Neural cell (in vitro differentiated cells): Measurements from ENCODE around the gene YIF1B. TPM values are rescaled to one million over a fixed set of nuclear protein-coding genes. Genes with fewer than 3 reads are reported as not detected.

ENCODE experiments used
- H2AFZ ChIP-seq: fragments of 200-600, 300-800 bp; sonication (generic), shearing (Covaris generic); 2 replicates; pipeline ENCODE4 v1.6.0; 2014; ENCODE audit warnings: low read depth, mild to moderate bottlenecking, antibody characterized with exemption, low read length, moderate library complexity
- H3F3A ChIP-seq: fragments of 200-600 bp; shearing (Covaris generic); 2 replicates; pipeline ENCODE4 v1.6.1; 2016; ENCODE audit warnings: mild to moderate bottlenecking, moderate library complexity, mixed read lengths, antibody characterized with exemption, low read length; ENCODE audit not compliant: insufficient read depth, poor library complexity, severe bottlenecking
- H3K27ac ChIP-seq: fragments of 200-600, 300-800 bp; sonication (generic), shearing (Covaris generic); 2 replicates; pipeline ENCODE4 v1.5.1; 2014; ENCODE audit warnings: mild to moderate bottlenecking, low read length, moderate library complexity
- H3K27me3 ChIP-seq: fragments of 300-800, 200-600 bp; sonication (generic), shearing (Covaris generic); 2 replicates; pipeline ENCODE4 v1.6.0; 2014; ENCODE audit warnings: mild to moderate bottlenecking, low read depth, low read length, moderate library complexity; ENCODE audit not compliant: insufficient read depth
- H3K36me3 ChIP-seq: fragments of 300-800, 200-600 bp; sonication (generic), shearing (Covaris generic); 2 replicates; pipeline ENCODE4 v1.5.1; 2014; ENCODE audit warnings: mild to moderate bottlenecking, antibody characterized with exemption, low read length, moderate library complexity; ENCODE audit not compliant: insufficient read depth
- H3K4me2 ChIP-seq: fragments of 300-800, 200-600 bp; sonication (generic), shearing (Covaris generic); 2 replicates; pipeline ENCODE4 v1.6.0; 2014; ENCODE audit warnings: mild to moderate bottlenecking, low read length
- H3K4me3 ChIP-seq: fragments of 300-800, 200-600 bp; sonication (generic), shearing (Covaris generic); 2 replicates; pipeline ENCODE4 v1.5.1; 2014; ENCODE audit warnings: mild to moderate bottlenecking, low read length, moderate library complexity
- H3K79me2 ChIP-seq: fragments of 200-600 bp; shearing (Covaris generic); replicated peaks from 2 replicates; pipeline ENCODE4 v1.6.0; 2014; ENCODE audit warnings: mild to moderate bottlenecking, low read length, moderate library complexity; ENCODE audit not compliant: insufficient read depth
- H3K9ac ChIP-seq: fragments of 300-800, 200-600 bp; sonication (generic), shearing (Covaris generic); 2 replicates; pipeline ENCODE4 v1.6.1; 2016; ENCODE audit warnings: mild to moderate bottlenecking, low read length, mixed read lengths
- H3K9me2 ChIP-seq: fragments of 200-600 bp; shearing (Covaris generic); 2 replicates; pipeline ENCODE4 v1.6.1; 2016; ENCODE audit warnings: mild to moderate bottlenecking, low read length, mixed read lengths; ENCODE audit not compliant: insufficient read depth
- H3K9me3 ChIP-seq: fragments of 200-600, 300-800 bp; sonication (generic), shearing (Covaris generic); 2 replicates; pipeline ENCODE4 v1.6.1; 2016; ENCODE audit warnings: mild to moderate bottlenecking, mixed run types, low read length, moderate library complexity, mixed read lengths
- H4K20me1 ChIP-seq: fragments of 200-600 bp; shearing (Covaris generic); 2 replicates; pipeline ENCODE4 v1.6.1; 2016; ENCODE audit warnings: mild to moderate bottlenecking, mixed run types; ENCODE audit not compliant: insufficient read depth
- CTCF ChIP-seq: fragments of 450-650 bp; IDR thresholded peaks from 2 replicates; pipeline ENCODE4 v1.5.1; 2014; ENCODE audit warnings: antibody characterized with exemption, mild to moderate bottlenecking, moderate library complexity; ENCODE audit not compliant: poor library complexity, severe bottlenecking
- EP300 ChIP-seq: fragments of 450-650 bp; conservative IDR thresholded peaks from 2 replicates; pipeline ENCODE4 v1.6.1; 2014; ENCODE audit warnings: antibody characterized with exemption, mild to moderate bottlenecking, moderate library complexity; ENCODE audit not compliant: poor library complexity, severe bottlenecking
- EZH2 ChIP-seq: fragments of 200-600, 300-800 bp; shearing (Covaris generic), sonication (generic); IDR thresholded peaks from 2 replicates; pipeline ENCODE4 v1.6.1; 2014; ENCODE audit warnings: antibody characterized with exemption, low read length, borderline replicate concordance, mild to moderate bottlenecking; ENCODE audit not compliant: insufficient read depth, poor library complexity, severe bottlenecking
- MXI1 ChIP-seq: fragments of 450-650 bp; conservative IDR thresholded peaks from 2 replicates; pipeline ENCODE4 v1.6.1; 2014; ENCODE audit warnings: antibody characterized with exemption, mild to moderate bottlenecking; ENCODE audit not compliant: poor library complexity, severe bottlenecking
- POLR2AphosphoS5 ChIP-seq: IDR thresholded peaks from 2 replicates; pipeline ENCODE4 v1.6.1; 2012
- RAD21 ChIP-seq: fragments of 450-650 bp; conservative IDR thresholded peaks from 2 replicates; pipeline ENCODE4 v1.6.1; 2014; ENCODE audit warnings: antibody characterized with exemption, mild to moderate bottlenecking, moderate library complexity
- REST ChIP-seq: IDR thresholded peaks from 2 replicates; pipeline ENCODE4 v1.6.1; 2012; ENCODE audit warnings: borderline replicate concordance
- SMC3 ChIP-seq: fragments of 450-650 bp; conservative IDR thresholded peaks from 2 replicates; pipeline ENCODE4 v1.6.1; 2014; ENCODE audit warnings: antibody characterized with exemption, mild to moderate bottlenecking, moderate library complexity; ENCODE audit not compliant: poor library complexity
- TAF1 ChIP-seq: IDR thresholded peaks from 2 replicates; pipeline ENCODE4 v1.6.1; 2012; ENCODE audit warnings: low read depth
- polyA plus RNA-seq: library from polyadenylated mRNA; depleted of rRNA; stranded (reverse); fragments of >200 nt; gene quantifications from 2 replicates; pipeline ENCODE4 v1.2.3, GENCODE V29; 2014

Gene YIF1B
- polyA plus RNA-seq, 1 donor from 2014 or later, result 84.0 TPM

- no peaks in the 10 kb centered on the region for H4K20me1 ChIP-seq
- H2AFZ ChIP-seq, result no peak overlapping the region
- H3K4me2 ChIP-seq, result no peak overlapping the region
- no peaks in the 10 kb centered on the region for H3K27me3 ChIP-seq
- no peak overlapping the region for H3K27ac ChIP-seq
- no peaks in the 10 kb centered on the region for H3K79me2 ChIP-seq
- no peaks in the 10 kb centered on the region for H3K9me2 ChIP-seq
- no peaks in the 10 kb centered on the region for H3K36me3 ChIP-seq
- no peak overlapping the region for H3K4me3 ChIP-seq
- H3K9ac ChIP-seq, result no peak overlapping the region
- H3F3A ChIP-seq, result no peaks in the 10 kb centered on the region
- TF ChIP-seq RAD21, result no peak
- TF ChIP-seq EP300, result no peak
- TF ChIP-seq POLR2AphosphoS5, result no peak
- TF ChIP-seq CTCF, result no peak
- no peak for TF ChIP-seq EZH2
- no peak for TF ChIP-seq MXI1
- TF ChIP-seq TAF1, result no peak
- no peak for TF ChIP-seq REST
- no peak for TF ChIP-seq SMC3
- no peaks in the 10 kb centered on the region for H3K9me3 ChIP-seq
Observed at GRCh38 chr19:38274739-38275138, 41.0 kb downstream of the YIF1B start.

- no peak overlapping the region for H3K27ac ChIP-seq
- no peaks in the 10 kb centered on the region for H3K36me3 ChIP-seq
- H4K20me1 ChIP-seq, result no peaks in the 10 kb centered on the region
- H3K27me3 ChIP-seq, result no peaks in the 10 kb centered on the region
- H3K9me2 ChIP-seq, result no peaks in the 10 kb centered on the region
- no peak overlapping the region for H3K4me3 ChIP-seq
- no peaks in the 10 kb centered on the region for H3F3A ChIP-seq
- no peaks in the 10 kb centered on the region for H3K79me2 ChIP-seq
- no peak for TF ChIP-seq RAD21
- no peak for TF ChIP-seq SMC3
- TF ChIP-seq CTCF, result no peak
- no peak for TF ChIP-seq TAF1
- no peak for TF ChIP-seq EP300
- TF ChIP-seq POLR2AphosphoS5, result no peak
- TF ChIP-seq EZH2, result no peak
- TF ChIP-seq MXI1, result no peak
- no peak for TF ChIP-seq REST
- no peak overlapping the region for H2AFZ ChIP-seq
- no peak overlapping the region for H3K9ac ChIP-seq
- no peak overlapping the region for H3K4me2 ChIP-seq
- no peaks in the 10 kb centered on the region for H3K9me3 ChIP-seq
Observed at GRCh38 chr19:38273499-38273898, 42.2 kb downstream of the YIF1B start.
